Hepatocyte (in vitro differentiated cells): ENCODE results near the gene PEX26. TPM values are rescaled to one million over a fixed set of nuclear protein-coding genes. Genes with fewer than 3 reads are reported as not detected.
"Not testable (repeated sequence)": the region's sequence is repeated elsewhere in the genome, so short reads cannot be mapped to it uniquely, and the experiment has no call there.

ENCODE experiments used
- DNase-seq: peaks from one replicate; pipeline ENCODE4 v3.0.0-alpha.2; 2016; ENCODE audit warnings: low spot score
- H2AFZ ChIP-seq: fragments of 200-600 bp; sonication (generic); 2 replicates; pipeline ENCODE4 v1.6.0; 2016; ENCODE audit warnings: antibody characterized with exemption, mild to moderate bottlenecking
- H3K27ac ChIP-seq: fragments of 200-600 bp; sonication (generic); 2 replicates; pipeline ENCODE4 v1.5.1; 2016; ENCODE audit warnings: mild to moderate bottlenecking
- H3K27me3 ChIP-seq: fragments of 200-600 bp; sonication (generic); 2 replicates; pipeline ENCODE4 v1.6.1; 2016
- H3K36me3 ChIP-seq: fragments of 200-600 bp; sonication (generic); replicated peaks from 2 replicates; pipeline ENCODE4 v1.5.1; 2016; ENCODE audit warnings: low read depth; ENCODE audit not compliant: insufficient read depth
- H3K4me1 ChIP-seq: fragments of 200-600 bp; sonication (generic); 2 replicates; pipeline ENCODE4 v1.5.1; 2016; ENCODE audit warnings: mild to moderate bottlenecking, moderate library complexity; ENCODE audit not compliant: insufficient read depth
- H3K4me2 ChIP-seq: fragments of 200-600 bp; sonication (generic); 2 replicates; pipeline ENCODE4 v1.6.0; 2016
- H3K4me3 ChIP-seq: fragments of 200-600 bp; sonication (generic); 2 replicates; pipeline ENCODE4 v1.5.1; 2016; ENCODE audit warnings: mild to moderate bottlenecking
- H3K79me2 ChIP-seq: fragments of 200-600 bp; sonication (generic); 2 replicates; pipeline ENCODE4 v1.6.0; 2017; ENCODE audit warnings: mild to moderate bottlenecking
- H3K9me2 ChIP-seq: fragments of 200-600 bp; sonication (generic); replicated peaks from 2 replicates; pipeline ENCODE4 v1.6.0; 2017; ENCODE audit warnings: mild to moderate bottlenecking; ENCODE audit not compliant: insufficient read depth
- H3K9me3 ChIP-seq: fragments of 200-600 bp; sonication (generic); 2 replicates; pipeline ENCODE4 v1.5.1; 2016; ENCODE audit warnings: low read depth, mild to moderate bottlenecking
- H4K20me1 ChIP-seq: fragments of 200-600 bp; sonication (generic); 2 replicates; pipeline ENCODE4 v1.6.0; 2016; ENCODE audit warnings: mild to moderate bottlenecking; ENCODE audit not compliant: insufficient read depth, poor library complexity, severe bottlenecking
- CTCF ChIP-seq: fragments of 200-600 bp; sonication (generic); IDR thresholded peaks from 2 replicates; pipeline ENCODE4 v1.5.1; 2016; ENCODE audit warnings: antibody characterized with exemption, mild to moderate bottlenecking; ENCODE audit not compliant: poor library complexity
- EZH2 ChIP-seq: fragments of 200-600 bp; sonication (generic); IDR thresholded peaks from 2 replicates; pipeline ENCODE4 v1.6.1; 2016; ENCODE audit warnings: antibody characterized with exemption, mild to moderate bottlenecking, borderline replicate concordance
- EZH2phosphoT487 ChIP-seq: fragments of 200-600 bp; sonication (generic); IDR thresholded peaks from one replicate; pipeline ENCODE4 v1.6.1; 2018; ENCODE audit warnings: antibody characterized with exemption, mild to moderate bottlenecking, low read depth, moderate library complexity; ENCODE audit not compliant: unreplicated experiment, severe bottlenecking
- WGBS: methylation state at CpG from one replicate; pipeline ENCODE4 v1.1.6; 2016; ENCODE audit warnings: low lambda C conversion rate; ENCODE audit errors: missing lambda C conversion rate; 5-methylcytosine and 5-hydroxymethylcytosine counted together
- polyA plus RNA-seq: library from polyadenylated mRNA; unstranded; fragments of >200 nt; fragmentation: Nextera tagmentation; extraction: Ambion mirVana; gene quantifications from 2 replicates; pipeline ENCODE4 v1.2.1, GENCODE V29; 2016
- total RNA-seq: library from RNA; depleted of rRNA; stranded (reverse); fragments of >200 nt; gene quantifications from 2 replicates; pipeline ENCODE4 v1.2.3, GENCODE V29; 2014

PEX26 gene
- total and polyA plus RNA-seq, 2 experiments from 2014 or later = 5.4 to 30.9 TPM

GRCh38 chr22:18133452-18133851, 55.7 kb downstream of the PEX26 start:
- TF ChIP-seq EZH2 (no peak), EZH2phosphoT487 (no peak), CTCF (no peak)
- no peaks in the 10 kb centered on the region for H3K79me2 ChIP-seq
- H3K27me3 ChIP-seq = no peaks in the 10 kb centered on the region
- WGBS = 90% methylated on average over 2 of the region's 2 CpGs
- no peaks in the 10 kb centered on the region for H3K36me3 ChIP-seq
- no peaks in the 10 kb centered on the region for H3K9me3 ChIP-seq
- H3K9me2 ChIP-seq = no peaks in the 10 kb centered on the region
- H3K4me1 ChIP-seq = no peaks in the 10 kb centered on the region
- H3K4me2 ChIP-seq = no peak overlapping the region
- H3K4me3 ChIP-seq = no peak overlapping the region
- no peak for DNase-seq
- H2AFZ ChIP-seq = no peak overlapping the region
- H3K27ac ChIP-seq = no peak overlapping the region
- H4K20me1 ChIP-seq = no peaks in the 10 kb centered on the region

GRCh38 chr22:18136563-18137320, 59.0 kb downstream of the PEX26 start:
- DNase-seq = no peak
- H3K36me3 ChIP-seq = no peaks in the 10 kb centered on the region
- no peak overlapping the region for H3K4me2 ChIP-seq
- no peak overlapping the region for H2AFZ ChIP-seq
- H4K20me1 ChIP-seq = no peaks in the 10 kb centered on the region
- H3K4me1 ChIP-seq = no peaks in the 10 kb centered on the region
- H3K9me2 ChIP-seq = no peaks in the 10 kb centered on the region
- H3K4me3 ChIP-seq = no peak overlapping the region
- no peak overlapping the region for H3K27ac ChIP-seq
- TF ChIP-seq CTCF = no peak
- TF ChIP-seq EZH2phosphoT487 = no peak
- no peak for TF ChIP-seq EZH2
- no peaks in the 10 kb centered on the region for H3K79me2 ChIP-seq
- H3K27me3 ChIP-seq = no peaks in the 10 kb centered on the region
- 92% methylated on average over 21 of the region's 21 CpGs for WGBS
- no peaks in the 10 kb centered on the region for H3K9me3 ChIP-seq

- H3K9me3 ChIP-seq, H3K36me3 ChIP-seq, H3K4me2 ChIP-seq, H4K20me1 ChIP-seq, H3K27ac ChIP-seq, H3K79me2 ChIP-seq, H3K9me2 ChIP-seq, DNase-seq, H3K4me3 ChIP-seq, H3K4me1 ChIP-seq, H3K27me3 ChIP-seq, H2AFZ ChIP-seq: not testable (repeated sequence)
- WGBS = 96% methylated on average over 6 of the region's 6 CpGs
These were observed 63.2 kb downstream of the PEX26 start for GRCh38 chr22:18141004-18141403.

- Histone ChIP-seq H3K36me3 (no peaks in the 10 kb centered on the region), H4K20me1 (no peaks in the 10 kb centered on the region), H3K27me3 (no peaks in the 10 kb centered on the region), H3K4me2 (no peak overlapping the region), H3K4me1 (no peaks in the 10 kb centered on the region), H3K79me2 (no peaks in the 10 kb centered on the region), H3K9me3 (no peaks in the 10 kb centered on the region), H3K4me3 (no peak overlapping the region), H3K9me2 (no peaks in the 10 kb centered on the region), H3K27ac (no peak overlapping the region), H2AFZ (no peak overlapping the region)
- TF ChIP-seq EZH2phosphoT487 (no peak), EZH2 (no peak), CTCF (no peak)
- DNase-seq = no peak
These were observed 66.3 kb downstream of the PEX26 start for GRCh38 chr22:18144105-18144504.
